ENCODE data around the gene CXCL1.

DNA sequence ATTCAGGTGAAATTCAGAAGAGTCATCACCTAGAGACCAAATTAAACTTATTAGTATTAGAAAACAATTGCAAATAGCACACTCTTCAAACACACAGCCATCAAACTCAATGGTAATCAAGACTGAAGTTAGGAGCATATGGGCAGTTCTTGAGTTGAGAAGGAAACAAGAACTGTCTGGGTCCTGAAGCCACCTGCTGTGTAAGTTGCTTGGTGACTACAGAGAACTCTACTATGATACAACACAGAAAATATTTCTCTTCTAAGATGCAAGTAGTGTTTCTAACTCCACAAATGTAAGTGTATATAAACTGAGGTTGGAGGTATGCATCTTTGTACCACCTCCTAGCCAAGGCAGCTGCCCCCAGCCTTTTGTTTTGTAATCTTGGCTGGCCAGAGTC lies 16.4 kb upstream of the CXCL1 start:
- no peak for TF ChIP-seq POLR2AphosphoS5 (IDR thresholded peaks at IDR 0.05; ENCODE audit: low read depth, low read length)
- no peak for TF ChIP-seq POLR2A (IDR thresholded peaks at IDR 0.05; ENCODE audit: low read depth, low read length)
- TF ChIP-seq TAF1 (IDR thresholded peaks at IDR 0.05; ENCODE audit: low read depth, low read length) = no peak
- TF ChIP-seq POU2F2 (IDR thresholded peaks at IDR 0.05; ENCODE audit: low read depth, low read length) = no peak
- TF ChIP-seq SPI1 (IDR thresholded peaks at IDR 0.05; ENCODE audit: low read depth, low read length) = no peak

All from GM12891 (cell line).